Measurements from ENCODE around the gene LPIN1. TPM values are rescaled to one million over a fixed set of nuclear protein-coding genes. Genes with fewer than 3 reads are reported as not detected.
A peak's percentile ranks its signal among the peaks of the same experiment; 100 is the strongest.

Gene LPIN1
- total and polyA plus RNA-seq, 2 of the 8 experiments (the other 6 are each of a cell fraction or from before 2014, with no cell fraction given): 4.3 to 9.8 TPM

DNA sequence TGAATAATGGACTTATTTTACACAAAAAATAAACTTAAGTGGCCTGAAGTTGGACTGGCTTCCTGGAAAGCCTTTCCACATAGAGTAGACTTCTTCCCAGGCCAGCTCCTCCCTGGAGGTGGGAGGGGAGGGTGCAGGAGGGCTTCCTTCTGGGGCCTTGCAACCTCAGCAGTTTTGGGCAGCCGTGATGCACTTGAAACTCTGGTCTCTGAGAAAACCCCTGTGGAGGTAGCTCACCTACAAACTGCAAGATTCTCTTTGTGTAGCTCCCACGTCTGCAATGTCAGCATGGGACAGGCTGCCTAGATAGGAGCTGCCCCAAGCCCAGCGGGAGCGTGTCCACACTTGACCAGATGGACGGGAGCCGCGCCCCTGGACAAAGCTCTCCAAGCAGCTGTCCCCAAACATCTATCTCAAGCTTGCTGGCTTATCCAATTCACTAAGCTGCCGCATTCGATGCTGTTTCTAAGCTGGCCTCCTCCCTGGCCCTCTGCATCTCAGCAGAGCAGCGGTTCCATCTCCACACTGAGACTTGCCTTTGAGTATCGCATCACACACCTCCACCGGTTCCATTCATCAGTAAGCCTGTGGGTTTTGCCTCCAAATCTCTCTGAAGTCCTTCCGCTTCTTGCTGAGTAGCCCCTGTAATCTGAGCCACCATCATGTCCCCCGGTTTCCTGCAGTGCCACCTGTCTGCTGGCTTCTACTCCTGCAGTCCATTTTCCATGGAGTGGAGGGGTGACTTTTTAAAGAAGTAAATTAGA lies 1.6 kb upstream of the LPIN1 start (continued):
- TF ChIP-seq SIRT6 (IDR thresholded peaks at IDR 0.05; ENCODE audit: low read length) (no peak), RXRA (IDR thresholded peaks at IDR 0.05; ENCODE audit: insufficient read depth, low read depth, low read length) (no peak), JUND (IDR thresholded peaks at IDR 0.05; ENCODE audit: low read length) (0 out of 2 replicates have a peak, but pooled peaks have one; percentile 25)
- TF ChIP-seq, protein P1, sequence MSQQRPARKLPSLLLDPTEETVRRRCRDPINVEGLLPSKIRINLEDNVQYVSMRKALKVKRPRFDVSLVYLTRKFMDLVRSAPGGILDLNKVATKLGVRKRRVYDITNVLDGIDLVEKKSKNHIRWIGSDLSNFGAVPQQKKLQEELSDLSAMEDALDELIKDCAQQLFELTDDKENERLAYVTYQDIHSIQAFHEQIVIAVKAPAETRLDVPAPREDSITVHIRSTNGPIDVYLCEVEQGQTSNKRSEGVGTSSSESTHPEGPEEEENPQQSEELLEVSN (IDR thresholded peaks at IDR 0.05): peak; percentile 79

Measured in H1 (cell line).